CD14-positive monocyte (primary cell): Measurements from ENCODE around the gene PRKN. TPM values are rescaled to one million over a fixed set of nuclear protein-coding genes. Genes with fewer than 3 reads are reported as not detected.

ENCODE experiments used
- DNase-seq, 3 donors: peaks; one replicate each; pipeline ENCODE4 v3.0.0-alpha.2; 2011 to 2022
- H2AFZ ChIP-seq: 2 replicates; pipeline ENCODE4 v1.6.0; 2012; ENCODE audit warnings: mild to moderate bottlenecking, low read depth, low read length, inconsistent platforms; ENCODE audit not compliant: insufficient read depth, poor library complexity, severe bottlenecking
- H3K27ac ChIP-seq, 2 donors: 1 replicate in 1 of 2; 2 replicates in 1 of 2; pipeline ENCODE4 v1.5.1; 2012 to 2013; ENCODE audit warnings: low read length in 2 of 2, control low read depth in 1 of 2, inconsistent platforms in 1 of 2, low read depth in 1 of 2, mild to moderate bottlenecking in 1 of 2
- H3K27me3 ChIP-seq, 2 donors: one replicate each; pipeline versions ENCODE4 v1.6.0 to v1.6.1; 2011 to 2013; ENCODE audit warnings: low read length in 2 of 2; ENCODE audit not compliant: control insufficient read depth in 2 of 2, insufficient read depth in 2 of 2
- H3K36me3 ChIP-seq, 2 donors: replicated peaks in 1 of 2; 1 replicate in 1 of 2; 2 replicates in 1 of 2; pipeline versions ENCODE4 v1.5.1 to v1.6.1; 2012 to 2013; ENCODE audit warnings: low read length in 2 of 2, control low read depth in 1 of 2, inconsistent platforms in 1 of 2, mild to moderate bottlenecking in 1 of 2; ENCODE audit not compliant: insufficient read depth in 2 of 2, control insufficient read depth in 1 of 2
- H3K4me1 ChIP-seq, 2 donors: 1 replicate in 1 of 2; 2 replicates in 1 of 2; pipeline versions ENCODE4 v1.5.1 to v1.6.1; 2012 to 2013; ENCODE audit warnings: low read length in 2 of 2, control low read depth in 1 of 2, inconsistent platforms in 1 of 2, mild to moderate bottlenecking in 1 of 2, moderate library complexity in 1 of 2; ENCODE audit not compliant: insufficient read depth in 2 of 2, control insufficient read depth in 1 of 2
- H3K4me2 ChIP-seq: replicated peaks from 2 replicates; pipeline ENCODE3; 2012; ENCODE audit warnings: low read length, moderate library complexity, mild to moderate bottlenecking; ENCODE audit not compliant: poor library complexity, severe bottlenecking; ENCODE audit errors: extremely low read depth
- H3K4me3 ChIP-seq, 3 experiments: fragments of 200-600 bp in 1 of 3; sonication (generic) in 1 of 3; replicated peaks in 1 of 3; 1 replicate in 2 of 3; 2 replicates in 1 of 3; pipeline ENCODE4 v1.5.1; 2011 to 2013; ENCODE audit warnings: low read length in 3 of 3, mild to moderate bottlenecking in 3 of 3, control low read depth in 2 of 3, low read depth in 2 of 3, inconsistent platforms in 1 of 3, moderate library complexity in 1 of 3
- H3K79me2 ChIP-seq: 2 replicates; pipeline ENCODE4 v1.6.0; 2012; ENCODE audit warnings: mild to moderate bottlenecking, control low read depth, inconsistent platforms, low read length, moderate library complexity; ENCODE audit not compliant: insufficient read depth
- H3K9ac ChIP-seq: 2 replicates; pipeline ENCODE4 v1.6.0; 2017; ENCODE audit warnings: low read length, mild to moderate bottlenecking; ENCODE audit not compliant: insufficient read depth, poor library complexity, severe bottlenecking
- H3K9me3 ChIP-seq, 2 donors: replicated peaks in 1 of 2; 1 replicate in 1 of 2; 2 replicates in 1 of 2; pipeline versions ENCODE4 v1.5.1 to v1.6.1; 2012 to 2013; ENCODE audit warnings: low read length in 2 of 2, control low read depth in 1 of 2; ENCODE audit not compliant: control insufficient read depth in 1 of 2, insufficient read depth in 1 of 2
- H4K20me1 ChIP-seq: 2 replicates; pipeline ENCODE4 v1.6.0; 2012; ENCODE audit warnings: mild to moderate bottlenecking, low read length, control low read depth, moderate library complexity; ENCODE audit not compliant: insufficient read depth
- H3K27ac Mint-ChIP-seq, 7 donors: one replicate each; pipeline ENCODE4 v1.8.0; 2020; ENCODE audit warnings: mild to moderate bottlenecking in 7 of 7, mixed read lengths in 7 of 7, moderate library complexity in 6 of 7, inconsistent platforms in 2 of 7
- H3K27me3 Mint-ChIP-seq, 3 donors: one replicate each; pipeline ENCODE4 v1.8.0; 2021 to 2022; ENCODE audit warnings: low read depth in 3 of 3, mild to moderate bottlenecking in 3 of 3, mixed read lengths in 3 of 3, moderate library complexity in 3 of 3, inconsistent platforms in 1 of 3
- H3K36me3 Mint-ChIP-seq, 2 donors: one replicate each; pipeline ENCODE4 v1.8.0; 2020; ENCODE audit warnings: mixed read lengths in 2 of 2, inconsistent platforms in 1 of 2, mild to moderate bottlenecking in 1 of 2
- H3K4me1 Mint-ChIP-seq: one replicate; pipeline ENCODE4 v1.8.0; 2020; ENCODE audit warnings: mild to moderate bottlenecking, mixed read lengths
- H3K4me3 Mint-ChIP-seq, 2 donors: one replicate each; pipeline ENCODE4 v1.8.0; 2020; ENCODE audit warnings: mild to moderate bottlenecking in 2 of 2, mixed read lengths in 2 of 2, moderate library complexity in 1 of 2
- H3K9me3 Mint-ChIP-seq, 7 donors: one replicate each; pipeline ENCODE4 v1.8.0; 2020 to 2022; ENCODE audit warnings: mixed read lengths in 7 of 7, mild to moderate bottlenecking in 6 of 7, moderate library complexity in 6 of 7, inconsistent platforms in 2 of 7
- CTCF ChIP-seq: fragments of 200-600 bp; IDR thresholded peaks from one replicate; pipeline ENCODE4 v1.8.0; 2022; ENCODE audit warnings: antibody characterized with exemption, mild to moderate bottlenecking
- WGBS: methylation state at CpG from one replicate; pipeline ENCODE4 v1.1.5; 2013; ENCODE audit warnings: missing lambda C conversion rate; ENCODE audit not compliant: insufficient coverage; 5-methylcytosine and 5-hydroxymethylcytosine counted together
- intact Hi-C, 2 donors: fragments of 100-400 bp; cut with micrococcal nuclease; formaldehyde crosslinking; loops; one replicate each; pipeline versions ENCODE4 v1.15.0 to v1.15.1; 2023
- polyA plus RNA-seq, 3 donors: library from polyadenylated mRNA; depleted of rRNA in 1 of 3; unstranded in 2 of 3; stranded (reverse) in 1 of 3; fragments of 300-500 nt in 2 of 3; fragments of >200 nt in 1 of 3; fragmentation: Illumina TruSeq in 2 of 3; gene quantifications; 1 replicate in 2 of 3; 2 replicates in 1 of 3; pipeline ENCODE4 v1.2.3, GENCODE V29; 2012 to 2021

PRKN gene
- polyA plus RNA-seq, 3 donors = 0.19 to 0.21 TPM; not detected in 1

GRCh38 chr6:161996783-161997182, 730.8 kb downstream of the PRKN start:
- no peak overlapping the region for H3K27ac ChIP-seq
- Mint-ChIP-seq H3K4me3 (no peak overlapping the region), H3K27me3 (no peaks in the 10 kb centered on the region), H3K36me3 (no peaks in the 10 kb centered on the region), H3K4me1 (no peaks in the 10 kb centered on the region), H3K9me3 (peaks cover under 1 to 14% (median 5%) of the 10 kb centered on the region in 7 donors), H3K27ac (no peak overlapping the region)
- H3K36me3 ChIP-seq = no peaks in the 10 kb centered on the region
- H3K4me1 ChIP-seq = no peaks in the 10 kb centered on the region
- no peak overlapping the region for H2AFZ ChIP-seq
- intact Hi-C loops = no loop called here
- no peak for TF ChIP-seq CTCF
- H3K4me2 ChIP-seq = no peak overlapping the region
- H4K20me1 ChIP-seq = no peaks in the 10 kb centered on the region
- WGBS = 88% methylated on average over 2 of the region's 9 CpGs
- H3K4me3 ChIP-seq = no peak overlapping the region
- no peaks in the 10 kb centered on the region for H3K79me2 ChIP-seq
- no peak for DNase-seq
- no peaks in the 10 kb centered on the region for H3K27me3 ChIP-seq
- no peak overlapping the region for H3K9ac ChIP-seq
- peaks cover 4 to 7% of the 10 kb centered on the region in 2 donors for H3K9me3 ChIP-seq

GRCh38 chr6:161985876-161986423, 741.6 kb downstream of the PRKN start:
- Mint-ChIP-seq H3K9me3 (peaks cover 5 to 28% (median 14%) of the 10 kb centered on the region in 7 donors), H3K27me3 (peaks cover 0 to 2% (median 0%) of the 10 kb centered on the region in 3 donors), H3K4me1 (no peaks in the 10 kb centered on the region), H3K27ac (no peak overlapping the region), H3K4me3 (no peak overlapping the region), H3K36me3 (no peaks in the 10 kb centered on the region)
- Histone ChIP-seq H2AFZ (no peak overlapping the region), H3K4me2 (no peak overlapping the region), H3K4me3 (no peak overlapping the region), H3K79me2 (no peaks in the 10 kb centered on the region), H3K27me3 (no peaks in the 10 kb centered on the region), H3K36me3 (no peaks in the 10 kb centered on the region), H3K4me1 (no peaks in the 10 kb centered on the region), H4K20me1 (no peaks in the 10 kb centered on the region), H3K9ac (no peak overlapping the region), H3K27ac (no peak overlapping the region), H3K9me3 (peaks cover 16 to 23% of the 10 kb centered on the region in 2 donors)
- 91% methylated on average over 3 of the region's 3 CpGs for WGBS
- intact Hi-C loops = no loop called here
- no peak for DNase-seq
- TF ChIP-seq CTCF = no peak
